Ascending aorta (tissue), 2 donors: ENCODE measurements around the gene ARHGAP15. TPM values are rescaled to one million over a fixed set of nuclear protein-coding genes. Genes with fewer than 3 reads are reported as not detected.

ENCODE experiments used
- DNase-seq, 2 donors: peaks; one replicate each; pipeline ENCODE4 v3.0.0-alpha.2; 2019; ENCODE audit warnings: low spot score in 2 of 2
- H3K27ac ChIP-seq, 2 donors: fragments of 200-600 bp; sonication (generic); one replicate each; pipeline ENCODE4 v1.5.1; 2016 to 2017; ENCODE audit warnings: mild to moderate bottlenecking in 1 of 2
- H3K27me3 ChIP-seq: fragments of 200-600 bp; sonication (generic); one replicate; pipeline ENCODE4 v1.5.1; 2017
- H3K36me3 ChIP-seq, 2 donors: fragments of 200-600 bp; sonication (generic); one replicate each; pipeline ENCODE4 v1.5.1; 2016
- H3K4me1 ChIP-seq, 2 donors: fragments of 200-600 bp; sonication (generic); one replicate each; pipeline ENCODE4 v1.5.1; 2016 to 2017; ENCODE audit warnings: mild to moderate bottlenecking in 1 of 2
- H3K4me3 ChIP-seq, 2 donors: fragments of 200-600 bp; sonication (generic); one replicate each; pipeline ENCODE4 v1.5.1; 2016 to 2017; ENCODE audit warnings: mild to moderate bottlenecking in 1 of 2
- H3K9me3 ChIP-seq, 2 donors: fragments of 200-600 bp; sonication (generic); one replicate each; pipeline ENCODE4 v1.5.1; 2016
- CTCF ChIP-seq, 3 experiments: fragments of 200-600 bp in 2 of 3; fragments of 450-650 bp in 1 of 3; sonication (generic) in 2 of 3; IDR thresholded peaks; one replicate each; pipeline ENCODE4 v1.5.1; 2016 to 2019; ENCODE audit warnings: antibody characterized with exemption in 3 of 3, mild to moderate bottlenecking in 1 of 3, moderate library complexity in 1 of 3
- intact Hi-C: fragments of 100-400 bp; cut with DNase I; formaldehyde crosslinking; loops from one replicate; pipeline ENCODE4 v1.15.1; 2023
- total RNA-seq: library from RNA; depleted of rRNA; stranded (reverse); fragments of >200 nt; gene quantifications from one replicate; pipeline ENCODE4 v1.1.0, GENCODE V29; 2016

Gene ARHGAP15
- total RNA-seq, 1 donor from 2014 or later: 1.4 TPM

- no peaks in the 10 kb centered on the region for H3K27me3 ChIP-seq
- no peak for DNase-seq
- intact Hi-C loops: no loop called here
- TF ChIP-seq CTCF (IDR thresholded peaks at IDR 0.05): no peak
- H3K4me1 ChIP-seq: peaks cover 0 to 32% of the 10 kb centered on the region in 2 donors
- H3K4me3 ChIP-seq: no peak overlapping the region
- no peaks in the 10 kb centered on the region for H3K9me3 ChIP-seq
- H3K27ac ChIP-seq: peak overlapping the region; percentile 37 to 61
- no peaks in the 10 kb centered on the region for H3K36me3 ChIP-seq
Measured at GRCh38 chr2:143473216-143473615, 344.0 kb downstream of the ARHGAP15 start.

GRCh38 chr2:143473820-143474219, 344.6 kb downstream of the ARHGAP15 start:
- H3K27me3 ChIP-seq: no peaks in the 10 kb centered on the region
- H3K27ac ChIP-seq: peak overlapping the region; percentile 37 to 61
- TF ChIP-seq CTCF (IDR thresholded peaks at IDR 0.05): no peak
- H3K9me3 ChIP-seq: no peaks in the 10 kb centered on the region
- peaks cover 0 to 32% of the 10 kb centered on the region in 2 donors for H3K4me1 ChIP-seq
- no peaks in the 10 kb centered on the region for H3K36me3 ChIP-seq
- H3K4me3 ChIP-seq: no peak overlapping the region
- intact Hi-C loops: no loop called here
- no peak for DNase-seq

- peaks cover 0 to 32% of the 10 kb centered on the region in 2 donors for H3K4me1 ChIP-seq
- no peak for DNase-seq
Measured at GRCh38 chr2:143474586-143474985, 345.4 kb downstream of the ARHGAP15 start.

GRCh38 chr2:143475041-143475776, 346.0 kb downstream of the ARHGAP15 start:
- Histone ChIP-seq H3K27me3 (no peaks in the 10 kb centered on the region), H3K36me3 (no peaks in the 10 kb centered on the region), H3K4me3 (no peak overlapping the region), H3K4me1 (peaks cover under 1 to 35% of the 10 kb centered on the region in 2 donors), H3K27ac (peak overlapping the region; percentile 16 to 37), H3K9me3 (no peaks in the 10 kb centered on the region)
- TF ChIP-seq CTCF (IDR thresholded peaks at IDR 0.05): no peak
- no peak for DNase-seq
- intact Hi-C loops: no loop called here

More at GRCh38 chr2:143474586-143474985, 345.4 kb downstream of the ARHGAP15 start:
- intact Hi-C loops: no loop called here
- Histone ChIP-seq H3K27ac (peak overlapping the region; percentile 16 to 37), H3K27me3 (no peaks in the 10 kb centered on the region), H3K9me3 (no peaks in the 10 kb centered on the region), H3K4me3 (no peak overlapping the region), H3K36me3 (no peaks in the 10 kb centered on the region)
- TF ChIP-seq CTCF (IDR thresholded peaks at IDR 0.05): no peak

GRCh38 chr2:143476336-143477087, 347.3 kb downstream of the ARHGAP15 start:
- no peak overlapping the region for H3K4me3 ChIP-seq
- no peaks in the 10 kb centered on the region for H3K9me3 ChIP-seq
- H3K27me3 ChIP-seq: no peaks in the 10 kb centered on the region
- intact Hi-C loops: no loop called here
- H3K36me3 ChIP-seq: no peaks in the 10 kb centered on the region
- H3K4me1 ChIP-seq: peaks cover 11 to 47% of the 10 kb centered on the region in 2 donors
- DNase-seq: no peak
- no peak for TF ChIP-seq CTCF (IDR thresholded peaks at IDR 0.05)
- no peak overlapping the region for H3K27ac ChIP-seq
